ENCODE data around the gene KCNH1. TPM values are rescaled to one million over a fixed set of nuclear protein-coding genes. Genes with fewer than 3 reads are reported as not detected.

The KCNH1 gene
- total RNA-seq, 6 experiments from 2014 or later = 0.90 to 1.8 (median 1.5) TPM

DNA sequence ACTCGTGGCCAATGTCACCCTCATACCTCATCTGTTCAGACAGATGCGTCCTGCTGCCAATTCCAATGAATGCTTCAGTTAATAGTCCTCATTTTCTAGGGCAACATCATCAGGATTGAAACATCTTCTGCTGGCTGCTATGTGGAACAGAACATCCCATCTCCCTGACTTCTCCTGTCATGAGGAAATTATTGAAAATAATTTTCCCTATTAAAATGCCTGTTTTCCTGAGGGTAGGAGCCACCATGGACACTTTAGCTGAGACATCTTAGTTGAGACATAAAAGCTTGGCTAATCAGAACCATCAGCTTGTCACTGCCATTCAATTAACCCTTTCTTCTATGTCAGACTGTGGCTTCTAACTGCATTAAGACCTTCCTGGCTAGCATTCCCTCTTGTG, 409.2 kb downstream of the KCNH1 start:
- H3K36me3 Mint-ChIP-seq (ENCODE audit: low read depth) = no peaks in the 10 kb centered on the region
- peaks cover 1% of the 10 kb centered on the region; the same call in 1 of the 2 replicates for H3K27me3 Mint-ChIP-seq (ENCODE audit: insufficient read depth)
- TF ChIP-seq, protein P1, sequence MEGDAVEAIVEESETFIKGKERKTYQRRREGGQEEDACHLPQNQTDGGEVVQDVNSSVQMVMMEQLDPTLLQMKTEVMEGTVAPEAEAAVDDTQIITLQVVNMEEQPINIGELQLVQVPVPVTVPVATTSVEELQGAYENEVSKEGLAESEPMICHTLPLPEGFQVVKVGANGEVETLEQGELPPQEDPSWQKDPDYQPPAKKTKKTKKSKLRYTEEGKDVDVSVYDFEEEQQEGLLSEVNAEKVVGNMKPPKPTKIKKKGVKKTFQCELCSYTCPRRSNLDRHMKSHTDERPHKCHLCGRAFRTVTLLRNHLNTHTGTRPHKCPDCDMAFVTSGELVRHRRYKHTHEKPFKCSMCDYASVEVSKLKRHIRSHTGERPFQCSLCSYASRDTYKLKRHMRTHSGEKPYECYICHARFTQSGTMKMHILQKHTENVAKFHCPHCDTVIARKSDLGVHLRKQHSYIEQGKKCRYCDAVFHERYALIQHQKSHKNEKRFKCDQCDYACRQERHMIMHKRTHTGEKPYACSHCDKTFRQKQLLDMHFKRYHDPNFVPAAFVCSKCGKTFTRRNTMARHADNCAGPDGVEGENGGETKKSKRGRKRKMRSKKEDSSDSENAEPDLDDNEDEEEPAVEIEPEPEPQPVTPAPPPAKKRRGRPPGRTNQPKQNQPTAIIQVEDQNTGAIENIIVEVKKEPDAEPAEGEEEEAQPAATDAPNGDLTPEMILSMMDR (IDR thresholded peaks at IDR 0.05) = no peak
- no peak overlapping the region for H3K27ac Mint-ChIP-seq
- H3K4me3 Mint-ChIP-seq = no peak overlapping the region
- DNase-seq = no peak
- no peaks in the 10 kb centered on the region for H3K9me3 Mint-ChIP-seq
- H3K4me1 Mint-ChIP-seq (ENCODE audit: low read depth) = no peaks in the 10 kb centered on the region

DNA sequence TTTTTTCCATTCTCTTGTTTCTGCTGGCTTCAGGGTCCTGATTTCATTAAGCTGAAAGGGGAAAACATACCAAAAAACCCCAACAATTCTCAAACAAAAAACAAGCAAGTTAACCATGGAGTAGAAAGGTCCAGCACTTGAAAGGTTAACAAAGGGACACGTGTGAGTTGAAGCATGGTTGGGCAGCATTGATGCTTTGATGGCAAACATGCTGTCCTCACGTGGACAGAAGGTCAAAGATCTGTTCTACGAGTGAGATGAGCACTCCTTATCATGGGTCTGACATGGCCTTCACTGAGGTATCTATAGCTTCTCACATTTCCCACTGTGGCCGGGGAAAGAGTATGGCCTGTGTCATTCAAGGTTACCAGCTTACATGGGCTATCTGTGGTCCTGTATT, 410.3 kb downstream of the KCNH1 start:
- TF ChIP-seq, protein P1 (IDR thresholded peaks at IDR 0.05) = no peak
- H3K27me3 Mint-ChIP-seq (ENCODE audit: insufficient read depth) = peaks cover 1% of the 10 kb centered on the region; the same call in 1 of the 2 replicates
- H3K4me3 Mint-ChIP-seq = no peak overlapping the region
- H3K36me3 Mint-ChIP-seq (ENCODE audit: low read depth) = no peaks in the 10 kb centered on the region
- H3K9me3 Mint-ChIP-seq = no peaks in the 10 kb centered on the region
- DNase-seq = no peak
- no peak overlapping the region for H3K27ac Mint-ChIP-seq
- H3K4me1 Mint-ChIP-seq (ENCODE audit: low read depth) = no peaks in the 10 kb centered on the region

DNA sequence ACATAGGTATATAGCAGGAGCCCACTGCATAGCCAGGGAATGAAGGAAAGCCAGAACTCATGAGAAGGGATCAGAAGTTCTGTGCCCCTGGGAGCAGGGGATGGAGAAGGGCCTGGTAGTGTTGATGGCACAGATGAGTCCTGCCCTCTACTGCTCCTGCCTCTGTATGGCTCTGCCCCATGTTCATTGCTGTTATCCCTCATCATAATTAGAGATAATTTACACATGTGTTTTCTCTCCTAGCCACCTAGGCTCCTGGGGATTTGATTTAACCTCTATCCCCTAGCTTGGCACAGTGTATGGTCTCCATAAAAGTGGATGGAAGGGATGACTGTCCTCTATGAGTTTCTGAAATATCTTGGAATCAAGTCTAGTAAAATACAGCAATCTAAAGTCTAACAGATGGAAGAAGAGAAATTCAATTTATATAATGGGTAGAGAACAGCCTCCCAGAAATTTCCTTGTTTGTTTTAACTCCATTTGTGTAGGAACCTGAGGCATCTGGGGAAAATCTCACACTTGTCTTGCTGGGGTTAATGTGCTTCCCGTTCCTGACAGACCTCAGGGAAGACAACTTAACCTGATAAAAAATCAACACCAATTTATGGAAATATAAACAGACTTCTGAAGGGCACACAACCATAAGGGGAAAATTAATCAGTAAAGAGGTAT, 411.4 kb downstream of the KCNH1 start:
- Mint-ChIP-seq H3K27ac (no peak overlapping the region), H3K9me3 (no peaks in the 10 kb centered on the region), H3K27me3 (ENCODE audit: insufficient read depth) (peaks cover 1% of the 10 kb centered on the region; the same call in 1 of the 2 replicates), H3K4me3 (no peak overlapping the region), H3K36me3 (ENCODE audit: low read depth) (no peaks in the 10 kb centered on the region), H3K4me1 (ENCODE audit: low read depth) (no peaks in the 10 kb centered on the region)
- TF ChIP-seq, protein P1 (IDR thresholded peaks at IDR 0.05) = no peak
- DNase-seq = no peak

DNA sequence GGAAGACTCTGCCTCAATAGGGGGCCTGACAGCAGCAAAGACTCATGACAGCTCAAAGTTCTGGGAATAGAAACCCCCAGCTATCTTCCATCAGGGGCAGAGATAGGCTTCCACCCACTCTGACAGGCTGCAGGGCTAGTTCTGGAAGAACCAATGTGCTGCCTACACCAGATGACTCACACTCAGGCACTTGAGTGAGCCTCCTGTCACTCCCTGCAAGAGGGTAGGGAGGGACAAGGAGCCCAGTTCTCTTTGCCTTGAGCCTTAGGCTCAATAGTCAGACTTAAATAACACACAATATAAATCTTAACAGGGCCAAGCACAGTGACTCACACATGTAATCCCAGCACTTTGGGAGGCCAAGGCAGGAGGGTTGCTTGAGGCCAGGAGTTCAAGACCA, 418.9 kb downstream of the KCNH1 start:
- DNase-seq = peak; percentile 22
- Mint-ChIP-seq H3K9me3 (no peaks in the 10 kb centered on the region), H3K4me3 (no peak overlapping the region), H3K36me3 (ENCODE audit: low read depth) (no peaks in the 10 kb centered on the region), H3K4me1 (ENCODE audit: low read depth) (no peaks in the 10 kb centered on the region), H3K27me3 (ENCODE audit: insufficient read depth) (peaks cover 5% of the 10 kb centered on the region; the same call in 1 of the 2 replicates), H3K27ac (no peak overlapping the region)
- TF ChIP-seq, protein P1 (IDR thresholded peaks at IDR 0.05) = no peak

DNA sequence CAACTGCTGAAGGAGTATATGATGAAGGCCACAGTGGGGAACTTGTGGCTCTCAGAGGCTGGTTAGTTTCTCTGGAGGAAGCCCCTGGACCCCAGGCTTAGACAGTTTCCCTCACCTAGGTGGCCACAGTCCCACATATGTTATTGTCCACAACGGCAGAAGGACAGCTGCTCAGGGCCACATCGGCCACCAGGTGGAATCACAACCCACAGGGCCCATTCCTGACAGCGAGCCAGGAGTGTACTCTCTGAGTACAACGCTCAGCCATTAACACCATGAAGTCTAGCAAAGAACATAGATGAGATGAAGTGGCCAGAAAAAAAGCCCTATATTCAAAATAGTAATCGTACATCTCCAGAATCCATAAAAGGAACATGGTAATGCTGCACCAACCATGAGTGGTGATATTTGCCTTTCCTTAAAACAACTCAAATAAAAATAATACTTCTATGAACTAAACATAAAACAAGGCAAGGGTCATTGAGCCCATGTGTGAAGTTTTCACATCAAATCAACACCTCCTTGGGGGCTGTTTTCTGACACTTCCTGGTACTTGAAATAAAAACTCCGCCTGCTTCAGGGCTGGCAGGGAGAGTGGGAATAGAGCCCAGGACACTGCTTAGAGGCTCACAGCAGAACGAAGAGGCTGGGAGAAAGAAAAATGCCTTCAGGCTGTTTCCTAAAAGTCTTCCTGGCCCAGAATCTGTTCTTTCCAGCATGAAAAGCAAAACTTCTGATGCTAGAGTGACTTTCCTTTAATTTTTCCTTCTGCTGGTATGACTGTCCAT, 421.9 kb downstream of the KCNH1 start:
- Mint-ChIP-seq H3K36me3 (ENCODE audit: low read depth) (no peaks in the 10 kb centered on the region), H3K9me3 (no peaks in the 10 kb centered on the region)
- no peak for DNase-seq

More for the DNA sequence above, 421.9 kb downstream of the KCNH1 start:
- H3K27me3 Mint-ChIP-seq (ENCODE audit: insufficient read depth) = peaks cover 4% of the 10 kb centered on the region
- peaks cover 6% of the 10 kb centered on the region; the same call in 1 of the 2 replicates for H3K4me1 Mint-ChIP-seq (ENCODE audit: low read depth)
- TF ChIP-seq, protein P1 (IDR thresholded peaks at IDR 0.05) = peak; percentile 39; the same call in 1 of the 2 replicates
- H3K4me3 Mint-ChIP-seq = no peak overlapping the region
- H3K27ac Mint-ChIP-seq = no peak overlapping the region

All from HFFc6 (cell line).